GM21737 (cell line): ENCODE measurements around the gene ANO6.
A peak's percentile ranks its signal among the peaks of the same experiment; 100 is the strongest.
"Not testable (repeated sequence)": the region's sequence is repeated elsewhere in the genome, so short reads cannot be mapped to it uniquely, and the experiment has no call there.

ENCODE experiments used
- ATAC-seq: cut with Tn5 transposase; IDR thresholded peaks from one replicate; pipeline ENCODE4 v1.9.1; 2021; ENCODE audit warnings: mild to moderate bottlenecking, moderate library complexity; ENCODE audit not compliant: unreplicated experiment

Gene ANO6, protein sequence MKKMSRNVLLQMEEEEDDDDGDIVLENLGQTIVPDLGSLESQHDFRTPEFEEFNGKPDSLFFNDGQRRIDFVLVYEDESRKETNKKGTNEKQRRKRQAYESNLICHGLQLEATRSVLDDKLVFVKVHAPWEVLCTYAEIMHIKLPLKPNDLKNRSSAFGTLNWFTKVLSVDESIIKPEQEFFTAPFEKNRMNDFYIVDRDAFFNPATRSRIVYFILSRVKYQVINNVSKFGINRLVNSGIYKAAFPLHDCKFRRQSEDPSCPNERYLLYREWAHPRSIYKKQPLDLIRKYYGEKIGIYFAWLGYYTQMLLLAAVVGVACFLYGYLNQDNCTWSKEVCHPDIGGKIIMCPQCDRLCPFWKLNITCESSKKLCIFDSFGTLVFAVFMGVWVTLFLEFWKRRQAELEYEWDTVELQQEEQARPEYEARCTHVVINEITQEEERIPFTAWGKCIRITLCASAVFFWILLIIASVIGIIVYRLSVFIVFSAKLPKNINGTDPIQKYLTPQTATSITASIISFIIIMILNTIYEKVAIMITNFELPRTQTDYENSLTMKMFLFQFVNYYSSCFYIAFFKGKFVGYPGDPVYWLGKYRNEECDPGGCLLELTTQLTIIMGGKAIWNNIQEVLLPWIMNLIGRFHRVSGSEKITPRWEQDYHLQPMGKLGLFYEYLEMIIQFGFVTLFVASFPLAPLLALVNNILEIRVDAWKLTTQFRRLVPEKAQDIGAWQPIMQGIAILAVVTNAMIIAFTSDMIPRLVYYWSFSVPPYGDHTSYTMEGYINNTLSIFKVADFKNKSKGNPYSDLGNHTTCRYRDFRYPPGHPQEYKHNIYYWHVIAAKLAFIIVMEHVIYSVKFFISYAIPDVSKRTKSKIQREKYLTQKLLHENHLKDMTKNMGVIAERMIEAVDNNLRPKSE

DNA sequence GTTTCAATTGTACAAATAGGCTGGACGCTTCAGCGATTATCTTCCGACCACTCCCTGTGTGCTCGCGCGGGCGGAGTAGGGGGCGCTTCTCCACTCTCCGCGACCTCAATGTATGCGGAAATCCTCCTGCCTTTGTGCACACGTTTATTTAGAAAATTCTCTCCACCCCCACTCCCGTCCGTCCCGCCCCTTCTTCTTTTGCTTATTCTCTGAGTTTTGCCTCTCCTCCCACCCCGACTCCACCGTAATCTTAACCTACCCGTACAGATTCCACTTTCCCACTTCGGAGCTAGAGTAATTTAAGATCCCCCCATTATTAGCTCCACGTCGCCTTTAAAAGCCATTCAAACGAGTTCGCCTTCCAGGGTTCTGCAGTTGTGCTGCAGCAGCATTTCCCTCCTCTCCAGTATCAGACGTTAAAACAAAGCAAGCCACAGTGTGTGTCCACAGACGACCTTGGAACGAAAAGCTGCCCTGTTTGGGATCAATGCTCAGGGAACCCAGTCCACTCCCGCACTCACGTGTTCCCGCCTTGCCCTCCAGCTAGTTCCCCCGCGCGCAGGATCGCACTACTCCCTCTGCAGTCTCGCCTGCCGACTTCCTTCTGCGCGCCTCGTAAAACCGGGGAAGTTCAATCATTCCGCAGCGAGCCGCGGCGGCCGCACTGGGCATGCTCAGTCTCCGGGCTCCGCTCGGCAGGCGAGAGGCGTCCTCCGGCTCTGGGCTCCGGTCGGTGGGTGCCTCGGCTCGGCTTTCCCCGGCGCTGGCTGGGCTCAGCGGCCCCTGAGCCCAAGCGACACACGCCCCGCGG, at the start of gene ANO6:
ANO6 (plus strand) TSS at position 677 of the 811 bp plus-strand sequence. CDS start 227 bp downstream, outside the sequence.
- ATAC-seq, result peak; percentile 66

DNA sequence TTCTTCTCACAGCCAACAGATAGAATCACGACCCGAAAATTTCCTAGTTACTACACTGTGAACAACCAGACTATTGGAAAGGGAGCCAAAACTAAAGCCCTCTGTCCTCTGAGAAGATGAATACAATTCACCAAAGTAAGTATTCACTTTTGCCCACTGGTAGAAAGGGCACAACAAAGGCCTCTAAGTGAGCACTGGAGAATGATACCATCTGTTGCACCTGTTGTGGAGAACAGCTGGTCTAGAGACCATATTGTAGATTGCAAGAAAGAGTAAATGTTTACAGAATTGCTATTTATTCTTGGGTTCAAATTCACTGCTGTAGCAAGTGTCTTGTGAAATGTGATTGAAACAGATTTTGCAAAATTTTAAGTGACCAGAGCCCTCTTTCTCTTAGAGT, 46.9 kb upstream of the ANO6 start:
- ATAC-seq, result no peak

DNA sequence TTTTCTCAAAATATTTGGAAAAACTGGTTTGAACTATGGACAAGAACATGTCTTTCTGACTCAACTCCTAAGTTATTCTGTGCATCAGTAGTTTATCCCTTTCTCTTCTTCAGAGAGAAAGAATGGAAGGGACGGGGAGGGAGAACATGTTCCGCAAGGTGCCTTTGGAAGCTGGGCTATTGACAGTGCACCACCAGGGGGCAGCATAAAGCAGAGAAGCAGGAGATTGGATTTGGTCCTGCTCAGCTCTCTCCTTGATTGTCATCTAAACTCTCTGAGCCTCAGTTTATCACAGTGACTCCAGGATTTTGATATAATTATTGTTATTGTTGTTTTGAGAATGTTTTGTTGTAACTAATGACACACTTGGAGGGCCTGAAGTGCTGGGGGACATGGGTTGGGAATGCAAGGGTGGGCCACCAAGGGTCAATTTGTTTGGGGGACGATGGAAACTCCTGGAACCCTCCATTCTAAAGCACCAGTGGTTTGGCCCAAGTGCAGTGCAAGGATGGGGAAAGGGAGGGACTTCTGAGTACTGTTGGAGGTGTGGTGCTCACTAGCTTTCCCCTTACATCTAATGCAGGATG, 45.3 kb upstream of the ANO6 start:
- ATAC-seq, result no peak

DNA sequence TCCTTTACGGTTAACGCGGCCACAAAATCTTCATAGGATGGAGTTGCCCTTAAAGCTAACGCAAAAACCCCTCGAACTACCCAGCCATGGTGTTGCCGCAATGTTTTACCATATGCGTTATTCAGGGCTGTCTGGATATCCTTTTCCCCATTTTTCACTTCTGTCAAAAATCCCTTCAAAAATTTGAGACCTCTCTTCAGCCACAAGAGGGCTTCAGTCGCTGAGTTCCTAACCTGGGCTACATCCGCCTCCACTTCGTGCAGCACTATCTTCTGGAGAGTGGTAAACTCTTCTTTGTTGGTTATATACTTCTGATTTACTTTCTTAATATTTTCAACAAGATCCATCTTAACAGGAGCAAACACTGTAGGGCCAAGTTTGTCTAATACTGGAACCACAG, 42.6 kb upstream of the ANO6 start:
- ATAC-seq, result not testable (repeated sequence)

DNA sequence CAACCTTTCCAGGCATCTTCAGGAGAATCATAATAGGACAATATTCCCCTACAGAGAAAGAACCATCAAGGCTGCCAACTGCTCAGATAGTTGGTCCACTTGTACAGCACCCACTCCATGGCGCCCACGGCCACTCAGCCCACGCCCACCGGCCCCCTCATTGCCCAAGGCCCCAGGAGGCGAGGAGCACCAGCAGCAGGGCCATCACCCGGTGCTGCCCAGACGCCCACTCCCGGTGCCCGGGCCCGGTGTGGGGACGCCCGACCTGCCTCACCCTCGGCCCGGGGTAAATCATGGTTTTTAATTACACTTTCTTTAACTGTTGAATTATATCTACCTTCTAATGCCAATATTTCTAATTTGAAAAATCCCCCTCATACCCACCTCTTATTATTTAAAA, 41.3 kb upstream of the ANO6 start:
- no peak for ATAC-seq

DNA sequence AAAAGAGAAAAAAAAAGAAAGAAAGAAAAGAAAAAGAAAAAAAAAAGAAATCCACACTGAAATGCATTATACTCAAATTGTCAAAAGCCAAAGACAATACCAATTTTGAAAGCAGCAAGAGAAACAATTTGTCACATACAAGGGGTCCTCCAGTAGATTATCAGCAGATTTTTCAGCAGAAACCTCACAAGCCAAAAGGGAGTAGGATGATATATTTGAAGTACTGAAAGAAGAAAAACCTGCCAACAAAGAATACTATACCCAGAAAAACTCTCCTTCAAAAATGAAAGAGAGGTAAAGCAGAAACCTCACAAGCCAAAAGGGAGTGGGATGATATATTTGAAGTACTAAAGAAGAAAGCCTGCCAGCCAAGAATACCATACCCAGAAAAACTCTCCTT, 37.1 kb upstream of the ANO6 start:
- no peak for ATAC-seq

DNA sequence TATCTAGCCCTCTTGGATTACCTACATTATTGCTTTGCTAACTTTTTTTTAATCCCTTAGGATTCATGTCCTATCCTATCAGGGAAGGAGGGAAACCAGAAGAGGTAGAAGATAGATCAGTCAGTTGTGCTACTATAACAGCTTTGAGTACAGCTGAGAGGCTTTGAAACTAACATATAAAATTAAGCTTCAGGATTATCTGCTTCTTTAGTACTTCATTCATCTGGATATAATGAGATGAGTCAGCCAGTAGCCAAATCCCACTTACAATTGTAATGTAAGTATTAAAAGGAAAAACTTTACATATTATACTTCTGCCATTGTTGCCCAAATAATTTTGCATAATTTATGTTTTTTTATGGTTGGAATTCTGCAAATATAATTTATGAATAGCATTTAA, 33.4 kb upstream of the ANO6 start:
- no peak for ATAC-seq

DNA sequence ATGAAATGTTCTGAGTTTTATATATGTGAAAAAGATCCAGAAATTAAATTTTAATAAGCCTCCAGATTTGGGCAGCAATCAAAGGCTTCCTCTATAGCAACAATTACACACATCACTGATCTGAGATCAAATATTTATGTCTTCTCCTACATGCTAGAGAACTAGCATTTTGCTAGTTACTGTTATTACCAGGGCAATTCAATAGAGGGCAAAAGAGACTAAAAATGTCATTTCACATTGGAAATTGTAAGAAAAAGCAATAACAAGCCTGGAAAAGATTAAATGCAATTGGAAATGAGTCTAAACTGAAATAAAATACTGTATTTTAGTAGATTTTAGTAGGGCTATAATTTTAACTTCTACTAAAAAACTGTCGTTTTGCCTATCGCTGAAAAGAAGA, 32.6 kb upstream of the ANO6 start:
- no peak for ATAC-seq

DNA sequence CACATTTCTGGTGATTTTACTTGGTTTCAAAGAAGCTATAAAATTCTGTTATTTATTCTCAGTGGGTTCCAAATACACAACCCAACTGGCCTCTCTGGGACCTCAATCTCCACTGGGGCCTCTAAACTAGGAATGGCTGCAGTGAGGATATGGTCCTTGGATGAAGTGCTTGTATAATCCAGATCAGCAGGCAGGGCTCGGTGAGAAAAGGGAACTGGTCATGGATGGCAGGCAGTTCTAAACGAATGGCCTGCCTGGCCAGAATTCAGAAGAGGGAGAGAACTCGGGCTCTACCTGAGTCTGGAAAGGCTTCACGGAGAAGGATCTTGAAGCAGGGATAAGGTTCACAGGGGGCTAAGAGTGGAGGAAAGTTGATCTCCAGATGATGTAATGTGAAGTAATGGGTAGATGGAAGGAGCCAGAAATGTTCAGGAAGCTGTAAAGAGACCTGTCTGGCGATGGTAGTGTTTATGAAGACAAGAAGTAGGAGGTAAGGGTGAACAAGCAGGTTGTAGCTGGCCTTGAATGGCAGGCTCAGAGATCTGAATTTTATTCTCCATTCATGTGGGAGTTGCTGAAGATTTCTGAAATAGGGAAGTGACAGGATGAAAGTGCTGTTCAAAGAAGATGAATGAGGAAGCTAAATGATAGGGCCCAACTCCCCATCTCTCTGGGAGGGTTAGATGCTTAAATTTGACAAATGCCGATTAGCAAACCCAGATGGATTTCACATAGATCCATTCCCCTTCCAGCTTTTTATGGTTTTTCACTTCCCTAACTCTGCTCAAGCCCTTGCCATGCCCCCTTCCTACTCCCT, 31.5 kb upstream of the ANO6 start:
- no peak for ATAC-seq

DNA sequence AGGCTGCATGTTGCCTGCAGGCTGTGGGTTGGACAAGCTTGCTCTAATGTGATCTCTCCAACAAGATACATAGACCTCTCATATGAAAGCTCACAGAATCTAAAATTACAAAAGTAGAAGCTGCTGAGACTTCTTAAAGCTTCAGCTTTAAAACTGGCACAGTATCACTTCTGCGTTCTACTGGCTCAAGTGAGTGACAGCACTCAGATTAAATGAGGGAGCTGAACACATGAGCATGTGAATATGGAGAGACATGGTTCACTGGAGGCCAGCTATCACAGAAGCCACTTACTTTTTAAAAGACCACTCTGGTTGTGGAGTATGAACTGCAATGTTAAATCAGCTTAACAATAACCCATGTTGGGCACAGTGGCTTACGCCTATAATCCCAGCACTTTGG, 29.1 kb upstream of the ANO6 start:
- ATAC-seq, result no peak

DNA sequence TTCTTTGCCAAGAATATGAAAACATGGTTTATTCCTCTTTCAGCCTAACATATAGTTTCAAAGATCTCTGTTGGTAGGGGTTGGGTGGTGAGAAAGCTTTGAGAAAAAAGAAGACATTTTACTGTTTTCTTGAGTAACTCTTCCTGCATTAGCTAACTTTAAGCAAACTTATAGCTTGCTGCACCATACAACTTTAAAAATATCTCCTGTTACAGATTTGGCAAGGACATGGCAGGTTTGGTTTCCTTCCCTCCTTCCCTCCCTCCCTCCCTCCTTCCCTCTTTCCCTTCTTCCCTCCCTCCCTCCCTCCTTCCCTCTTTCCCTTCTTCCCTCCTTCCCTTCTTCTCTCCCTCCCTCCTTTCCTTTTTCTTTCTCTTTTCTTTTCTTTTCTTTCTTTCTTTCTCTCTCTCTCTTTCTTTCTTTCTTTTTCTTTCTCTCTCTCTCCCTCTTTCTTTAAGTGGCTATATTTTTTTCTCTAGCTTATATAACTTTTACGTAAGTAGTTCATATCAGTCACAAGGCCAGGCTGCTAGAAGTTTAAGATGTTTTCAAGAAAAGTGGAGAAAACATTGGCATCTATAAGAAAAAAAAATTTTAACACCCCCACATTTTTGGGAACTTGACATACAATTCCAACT, 26.0 kb upstream of the ANO6 start:
- ATAC-seq, result no peak

DNA sequence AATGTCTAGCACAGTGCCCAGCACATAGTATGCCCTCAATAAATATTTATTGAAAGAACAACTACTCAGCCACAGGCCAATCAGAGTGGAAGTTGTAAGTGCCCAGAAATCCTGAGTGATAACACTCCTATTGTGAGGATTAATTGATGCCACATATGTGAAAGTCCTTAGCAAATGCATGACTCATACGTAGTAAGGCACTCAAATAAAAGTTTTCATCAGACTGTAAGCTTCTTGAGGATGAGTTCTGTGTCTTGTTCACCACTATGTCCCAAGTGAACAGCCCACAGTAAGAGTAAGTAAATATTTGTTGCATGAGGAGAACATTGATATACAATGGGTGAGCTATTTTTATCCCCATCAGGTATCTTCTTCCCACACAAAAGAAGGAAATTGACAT, 24.7 kb upstream of the ANO6 start:
- no peak for ATAC-seq

DNA sequence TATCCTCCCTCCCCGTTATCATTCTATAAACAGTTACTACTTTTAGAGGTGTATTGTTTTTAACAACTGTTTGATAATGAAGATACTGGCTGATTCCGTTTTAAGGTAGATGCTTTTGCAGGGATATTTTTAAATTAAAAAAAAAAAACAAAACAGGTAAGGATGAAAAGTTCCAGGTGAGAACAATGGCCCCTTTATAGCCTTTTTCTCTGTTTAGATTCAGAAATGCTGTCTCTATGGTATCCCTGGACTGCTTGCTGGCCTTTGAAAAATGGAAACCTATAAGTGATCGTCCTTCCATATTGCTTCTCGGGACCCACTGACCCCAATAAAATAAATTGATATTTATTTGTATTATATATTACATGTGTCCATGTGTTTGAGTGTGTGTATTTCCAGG, 23.2 kb upstream of the ANO6 start:
- no peak for ATAC-seq

DNA sequence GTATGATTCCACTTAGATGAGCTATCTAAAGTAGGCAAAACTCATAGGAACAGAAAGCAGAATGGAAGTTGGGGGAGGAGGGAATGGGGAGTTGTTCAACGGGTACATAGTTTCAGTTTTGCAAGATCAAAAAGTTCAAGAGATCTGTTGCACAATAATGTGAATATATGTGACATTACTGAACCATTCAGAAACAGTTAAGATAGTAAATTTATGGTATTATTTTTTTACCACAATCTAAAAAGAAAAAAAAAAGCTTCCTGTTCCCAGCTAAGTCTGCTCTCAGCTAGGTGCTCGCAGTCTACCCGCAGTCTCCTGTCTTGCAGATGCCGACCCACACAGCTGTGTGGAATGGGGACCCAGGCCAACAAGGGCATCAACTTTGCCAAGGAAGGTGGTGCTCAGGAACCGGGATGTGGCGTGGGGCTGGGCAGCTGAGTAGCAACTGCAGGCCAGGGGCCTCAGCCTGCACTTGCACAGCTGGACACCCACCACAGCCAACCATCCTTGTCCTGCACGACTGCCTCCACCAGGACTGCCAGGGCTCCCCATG, 15.3 kb upstream of the ANO6 start:
- ATAC-seq, result no peak

DNA sequence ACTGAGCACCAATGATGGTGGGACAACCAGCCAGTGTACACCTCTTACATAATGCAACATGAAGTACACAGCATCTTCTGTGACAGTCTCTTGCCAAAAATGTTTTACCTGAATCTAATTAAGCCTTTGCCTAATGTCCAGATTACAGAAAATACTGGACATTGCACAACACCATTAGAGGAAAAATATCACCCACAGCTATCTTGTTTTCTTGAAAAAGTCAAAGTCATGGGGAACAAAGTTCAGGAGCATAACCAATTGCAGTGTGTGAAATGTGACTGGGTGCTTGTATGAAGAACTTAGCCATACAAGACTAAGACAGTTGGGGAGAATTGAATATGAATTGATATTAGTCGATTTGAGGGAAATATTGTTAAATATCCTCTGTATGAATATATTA, 12.1 kb upstream of the ANO6 start:
- no peak for ATAC-seq

DNA sequence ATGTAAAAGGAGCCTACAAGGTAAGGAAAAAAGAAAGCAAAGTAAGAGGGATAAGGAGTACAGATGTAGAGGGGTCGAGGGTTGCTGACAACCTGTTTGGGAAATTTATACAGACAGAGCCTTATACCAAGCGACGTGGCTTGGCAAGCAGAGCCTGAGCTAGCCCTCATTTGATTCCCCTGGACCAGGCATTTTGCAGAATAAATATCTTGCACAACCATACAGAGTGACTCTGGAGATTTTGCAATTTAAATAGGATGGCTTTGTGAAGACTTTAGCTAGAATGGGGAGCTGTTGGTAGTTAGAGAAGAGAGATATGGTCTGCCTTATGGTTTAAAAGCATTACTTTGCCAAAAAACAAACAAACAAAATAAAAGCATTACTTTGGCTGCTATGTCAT, 11.1 kb upstream of the ANO6 start:
- ATAC-seq, result no peak

DNA sequence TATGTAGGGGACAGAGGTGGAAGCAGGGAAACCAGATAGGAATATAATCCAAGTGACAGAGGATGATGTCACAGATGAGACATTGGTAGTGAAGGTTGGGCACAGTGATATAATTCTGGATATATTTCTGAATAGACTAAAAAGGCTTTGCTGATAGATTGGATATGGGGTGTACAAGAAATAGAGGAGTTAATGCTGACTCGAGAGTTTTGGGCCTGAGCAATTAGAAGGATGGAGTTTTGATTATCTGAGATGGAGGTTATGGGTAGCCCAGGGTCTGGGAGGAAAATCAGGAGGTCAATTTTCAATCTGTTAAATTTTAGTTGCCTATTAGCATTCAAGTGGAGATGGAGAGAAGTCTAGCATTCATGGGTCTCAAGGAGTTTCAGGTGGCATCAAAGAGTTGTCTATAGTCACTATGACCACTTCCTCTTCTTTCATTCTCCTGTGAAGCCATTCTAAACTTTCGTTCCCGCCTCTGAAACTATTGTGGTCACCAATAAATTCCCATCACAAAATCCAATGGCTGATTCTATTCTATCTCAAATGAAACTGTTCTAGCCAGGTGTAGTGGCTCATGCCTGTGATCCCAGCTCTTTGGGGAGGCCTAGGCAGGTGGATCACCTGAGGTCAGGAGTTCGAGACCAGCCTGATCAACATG, 10.6 kb upstream of the ANO6 start:
- ATAC-seq, result peak; percentile 54

DNA sequence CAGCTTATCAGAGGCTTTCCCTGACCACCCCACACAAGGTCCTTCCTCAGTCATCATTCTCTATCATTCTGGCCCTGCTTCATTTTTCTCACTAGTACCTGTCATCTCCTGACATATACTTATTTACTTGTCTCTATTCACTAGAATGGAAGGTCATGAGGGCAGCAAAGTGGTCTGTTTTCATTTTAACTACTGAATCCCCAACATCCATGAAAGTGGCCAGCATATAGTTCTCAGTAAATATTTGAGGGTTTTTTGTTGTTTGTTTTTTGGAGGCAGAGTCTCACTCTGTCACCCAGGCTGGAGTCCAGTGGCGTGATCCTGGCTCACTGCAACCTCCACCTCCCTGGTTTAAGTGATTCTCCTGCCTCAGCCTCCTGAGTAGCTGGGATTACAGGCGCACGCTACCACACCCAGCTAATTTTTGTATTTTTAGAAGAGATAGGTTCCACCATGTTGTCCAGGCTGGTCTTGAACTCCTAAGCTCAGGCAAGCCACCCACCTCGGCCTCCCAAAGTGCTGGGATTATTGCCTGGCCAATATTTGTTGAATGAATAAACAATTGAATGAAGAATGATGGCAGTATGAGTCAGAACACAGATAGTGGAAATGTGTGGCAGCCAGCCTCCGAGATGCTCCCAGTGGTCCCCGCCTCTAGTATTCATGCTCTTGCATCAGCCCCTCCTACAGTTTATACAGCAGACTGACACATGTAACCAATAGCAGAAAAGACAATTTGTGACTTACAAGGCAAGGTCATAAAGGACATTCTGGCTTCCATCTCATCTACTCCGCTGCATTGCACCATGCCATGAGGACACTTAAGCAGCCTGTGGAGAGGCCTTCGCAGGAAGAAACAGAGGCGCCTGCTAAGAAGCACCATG, 7.0 kb upstream of the ANO6 start:
- no peak for ATAC-seq
